Stimulated activated CD8-positive, alpha-beta memory T cell treated with anti-CD3 and anti-CD28 coated beads, Interleukin-15, amount 100 ng/mL, for 24 hours (primary cell): ENCODE results near the gene RNF113B.

Experiments
- DNase-seq: peaks from one replicate; pipeline ENCODE4 v3.0.0-alpha.2; 2020; ENCODE audit warnings: low read depth

RNF113B gene

GRCh38 chr13:98141091-98141490, 36.0 kb downstream of the RNF113B start:
- DNase-seq: no peak

GRCh38 chr13:98134901-98135300, 42.2 kb downstream of the RNF113B start:
- no peak for DNase-seq

DNA sequence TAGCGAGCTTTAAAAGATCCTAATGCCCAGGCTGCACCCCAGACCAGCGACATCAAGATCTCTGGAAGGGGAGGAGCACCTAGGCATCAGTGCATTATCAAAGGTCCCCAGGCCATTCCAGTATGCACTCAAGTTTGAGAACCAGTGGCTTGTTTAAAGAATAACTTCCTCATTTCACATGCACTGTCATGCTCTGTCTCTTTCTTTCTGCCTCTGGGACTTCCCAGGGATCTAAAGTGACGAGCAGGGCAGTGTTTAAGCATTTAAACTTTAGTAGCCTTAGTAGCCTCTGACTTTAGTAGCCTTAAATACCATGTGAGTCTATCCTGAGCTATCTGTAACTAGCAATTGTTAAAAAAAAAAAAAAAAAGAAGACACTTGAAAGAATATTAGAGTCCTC, 43.1 kb downstream of the RNF113B start:
- no peak for DNase-seq

GRCh38 chr13:98129059-98129746, 47.9 kb downstream of the RNF113B start:
- DNase-seq: no peak
